Subcutaneous adipose tissue (tissue), 4 donors: ENCODE data around the gene POLR3A. TPM values are rescaled to one million over a fixed set of nuclear protein-coding genes. Genes with fewer than 3 reads are reported as not detected.

Experiments
- total RNA-seq, 4 donors: library from RNA; depleted of rRNA; stranded (reverse); fragments of >200 nt; gene quantifications; one replicate each; pipeline ENCODE4 v1.1.0, GENCODE V29; 2016
- TF ChIP-seq, protein P1 (sequence below): fragments of 450-650 bp; IDR thresholded peaks from one replicate; pipeline ENCODE4 v1.5.1; 2016; ENCODE audit warnings: low read depth, mild to moderate bottlenecking, control low read depth, antibody characterized with exemption, moderate library complexity

POLR3A gene
- total RNA-seq, 4 donors from 2014 or later, result 9.9 to 14.3 (median 12.0) TPM

DNA sequence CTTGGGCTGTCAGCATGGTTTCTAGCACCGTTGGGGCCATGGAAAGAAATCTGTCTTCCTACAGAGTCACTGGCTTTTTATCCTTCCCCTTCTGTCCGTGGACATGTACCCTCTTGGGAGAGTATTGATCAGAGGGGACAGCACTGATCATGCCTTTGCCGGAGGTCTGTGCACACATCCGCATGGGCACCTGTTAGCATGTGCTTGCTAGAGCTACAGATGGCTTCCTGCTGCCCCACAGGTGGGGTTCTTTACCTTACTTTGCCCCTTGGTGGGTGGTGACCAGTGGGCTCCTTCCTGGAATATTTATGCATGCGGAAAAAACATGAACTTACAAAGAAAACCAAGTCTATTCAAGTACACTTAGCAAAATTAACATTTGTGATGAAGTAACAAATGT is 29.2 kb upstream of the POLR3A start:
- TF ChIP-seq, protein P1, sequence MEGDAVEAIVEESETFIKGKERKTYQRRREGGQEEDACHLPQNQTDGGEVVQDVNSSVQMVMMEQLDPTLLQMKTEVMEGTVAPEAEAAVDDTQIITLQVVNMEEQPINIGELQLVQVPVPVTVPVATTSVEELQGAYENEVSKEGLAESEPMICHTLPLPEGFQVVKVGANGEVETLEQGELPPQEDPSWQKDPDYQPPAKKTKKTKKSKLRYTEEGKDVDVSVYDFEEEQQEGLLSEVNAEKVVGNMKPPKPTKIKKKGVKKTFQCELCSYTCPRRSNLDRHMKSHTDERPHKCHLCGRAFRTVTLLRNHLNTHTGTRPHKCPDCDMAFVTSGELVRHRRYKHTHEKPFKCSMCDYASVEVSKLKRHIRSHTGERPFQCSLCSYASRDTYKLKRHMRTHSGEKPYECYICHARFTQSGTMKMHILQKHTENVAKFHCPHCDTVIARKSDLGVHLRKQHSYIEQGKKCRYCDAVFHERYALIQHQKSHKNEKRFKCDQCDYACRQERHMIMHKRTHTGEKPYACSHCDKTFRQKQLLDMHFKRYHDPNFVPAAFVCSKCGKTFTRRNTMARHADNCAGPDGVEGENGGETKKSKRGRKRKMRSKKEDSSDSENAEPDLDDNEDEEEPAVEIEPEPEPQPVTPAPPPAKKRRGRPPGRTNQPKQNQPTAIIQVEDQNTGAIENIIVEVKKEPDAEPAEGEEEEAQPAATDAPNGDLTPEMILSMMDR, result no peak

DNA sequence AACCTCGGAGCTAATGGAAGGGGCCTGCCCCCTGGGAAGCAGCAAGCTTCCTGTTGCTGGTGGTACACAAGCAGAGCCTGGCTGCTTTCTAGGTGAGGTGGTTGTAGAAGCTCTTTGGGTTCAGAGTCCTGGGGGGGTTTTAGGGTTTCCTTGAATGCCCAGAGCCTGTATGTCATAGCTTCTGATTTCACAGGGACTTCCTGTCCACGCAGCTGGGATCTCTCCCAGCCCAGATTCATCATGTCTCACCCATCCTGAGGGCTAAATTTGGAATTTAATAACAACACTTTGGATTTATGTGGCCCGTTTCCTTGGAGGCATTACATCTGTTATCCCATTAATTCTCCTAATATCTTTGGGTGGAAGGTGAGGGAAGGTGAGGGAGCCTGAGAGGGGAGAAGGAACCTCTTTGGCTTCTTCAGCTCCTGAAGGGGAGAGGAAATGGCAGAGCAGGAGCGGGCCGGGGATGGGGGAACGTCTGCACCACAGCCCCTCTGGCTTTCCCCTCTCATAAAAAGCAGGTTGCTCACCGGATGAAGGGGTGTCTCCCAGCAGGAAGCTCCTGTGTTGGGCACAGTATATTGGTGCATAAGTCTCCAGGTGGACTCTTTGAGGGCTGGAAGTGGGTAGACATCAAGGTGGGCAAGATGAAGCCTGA is 24.0 kb upstream of the POLR3A start:
- TF ChIP-seq, protein P1, result no peak

DNA sequence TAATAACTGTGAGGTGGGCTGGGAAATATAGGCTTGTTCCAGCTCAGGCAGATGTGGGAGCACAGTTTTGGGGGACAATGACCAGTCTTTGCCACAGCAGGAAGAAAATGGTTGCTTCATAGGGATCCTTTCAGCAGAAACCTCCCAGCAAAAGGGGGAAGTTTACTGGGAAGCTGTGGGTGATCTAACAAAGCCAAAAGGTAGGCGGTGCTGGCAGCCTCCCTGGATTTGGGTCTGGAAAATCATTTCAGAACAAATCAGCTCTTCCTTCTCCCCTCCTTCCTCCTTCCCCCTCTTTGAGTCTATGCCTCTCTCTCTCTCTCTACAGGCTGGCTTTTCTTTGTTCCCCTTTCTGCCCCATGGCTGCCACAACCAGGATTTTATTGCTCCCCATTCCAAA is 20.5 kb upstream of the POLR3A start:
- TF ChIP-seq, protein P1, result no peak

DNA sequence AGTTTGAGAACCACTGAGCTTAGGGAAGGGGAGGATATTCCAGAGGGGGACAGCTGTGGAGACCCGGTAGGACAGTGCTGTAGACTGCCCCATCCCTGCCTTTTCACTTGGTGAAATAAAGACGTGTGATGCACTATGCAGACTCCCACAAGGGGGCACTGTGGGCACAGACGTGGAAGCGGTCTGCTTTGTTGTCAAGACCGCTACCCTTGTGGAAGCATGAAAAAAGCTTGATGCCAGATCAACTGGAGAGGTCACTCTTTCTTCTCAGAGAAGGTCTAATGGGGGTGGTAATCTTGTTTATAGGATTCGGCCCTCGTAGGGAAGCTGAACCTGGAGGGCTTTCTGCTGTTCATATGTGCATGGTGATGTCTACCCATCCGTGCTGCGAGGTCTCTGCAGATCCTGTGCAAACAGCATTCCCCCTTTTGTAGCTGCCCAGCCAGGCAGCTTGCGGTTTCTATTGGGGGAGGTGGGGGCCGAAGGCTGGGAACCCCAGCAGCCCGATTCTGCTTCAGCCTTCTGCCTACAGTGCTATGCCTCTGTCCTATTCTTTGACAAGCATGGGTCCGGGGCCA is 18.1 kb upstream of the POLR3A start:
- TF ChIP-seq, protein P1, result no peak

DNA sequence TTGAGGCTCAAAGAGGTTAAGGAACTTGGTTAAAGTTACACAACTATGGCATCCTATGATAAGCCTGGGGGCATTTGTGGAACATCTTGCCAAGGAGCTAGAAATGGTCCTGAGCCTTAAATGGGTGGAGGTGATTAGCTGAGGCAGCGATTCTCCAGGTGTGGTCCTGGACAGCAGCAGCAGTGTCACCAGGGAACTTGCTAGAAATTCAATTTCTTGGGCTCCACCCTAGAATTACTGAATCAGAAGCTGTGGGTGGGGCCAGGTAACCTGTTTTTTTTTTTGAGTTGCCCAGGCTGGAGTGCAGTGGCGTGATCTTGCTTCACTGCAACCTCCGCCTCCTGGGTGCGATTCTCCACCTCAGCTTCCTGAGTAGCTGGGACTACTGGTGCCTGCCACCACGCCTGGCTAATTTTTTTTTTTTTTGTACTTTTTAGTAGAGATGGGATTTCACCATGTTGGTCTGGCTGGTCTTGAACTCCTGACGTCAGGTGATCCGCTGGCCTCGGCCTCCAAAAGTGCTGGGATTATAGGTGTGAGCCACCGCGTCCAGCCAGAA is 17.5 kb upstream of the POLR3A start:
- TF ChIP-seq, protein P1, result no peak

DNA sequence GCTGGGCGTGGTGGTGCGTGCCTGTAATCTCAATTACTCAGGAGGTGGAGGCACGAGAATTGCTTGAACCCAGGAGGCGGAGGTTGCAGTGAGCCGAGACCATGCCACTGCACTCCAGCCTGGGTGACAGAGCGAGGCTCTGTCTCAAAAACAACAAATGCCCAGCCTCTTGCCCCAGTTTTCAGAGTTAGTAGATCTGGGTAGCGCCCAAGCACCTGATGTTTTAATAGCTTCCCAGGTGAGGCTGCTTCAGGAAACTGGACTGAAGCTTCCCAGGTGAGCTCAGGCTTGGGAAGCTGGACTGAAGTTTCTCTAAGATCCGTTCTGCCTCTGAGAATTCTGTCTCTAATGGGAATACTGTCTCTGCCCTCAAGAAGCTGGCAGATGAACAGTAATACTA is 16.5 kb upstream of the POLR3A start:
- TF ChIP-seq, protein P1, result no peak

DNA sequence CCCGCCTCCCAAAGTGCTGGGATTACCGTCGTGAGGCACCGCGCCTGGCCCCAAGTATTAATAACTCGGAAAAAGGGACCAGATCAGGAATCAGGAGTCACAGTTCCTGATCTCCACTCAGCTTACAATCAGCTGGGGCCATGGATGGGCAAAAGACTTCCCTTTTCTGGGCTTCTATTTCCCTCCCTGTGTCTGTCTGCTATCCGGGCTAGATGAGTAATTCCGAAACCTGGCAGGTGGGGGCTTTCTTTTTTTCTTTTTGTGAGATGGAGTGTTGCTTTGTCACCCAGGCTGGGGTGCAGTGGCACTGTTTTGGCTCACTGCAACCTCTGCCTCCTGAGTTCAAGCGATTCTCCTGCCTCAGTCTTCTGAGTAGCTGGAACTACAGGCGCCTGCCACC is 15.9 kb upstream of the POLR3A start:
- TF ChIP-seq, protein P1, result no peak
